Measurements from ENCODE around the gene GFRA3.
"Not testable (repeated sequence)": the region's sequence is repeated elsewhere in the genome, so short reads cannot be mapped to it uniquely, and the experiment has no call there.

Gene GFRA3, protein sequence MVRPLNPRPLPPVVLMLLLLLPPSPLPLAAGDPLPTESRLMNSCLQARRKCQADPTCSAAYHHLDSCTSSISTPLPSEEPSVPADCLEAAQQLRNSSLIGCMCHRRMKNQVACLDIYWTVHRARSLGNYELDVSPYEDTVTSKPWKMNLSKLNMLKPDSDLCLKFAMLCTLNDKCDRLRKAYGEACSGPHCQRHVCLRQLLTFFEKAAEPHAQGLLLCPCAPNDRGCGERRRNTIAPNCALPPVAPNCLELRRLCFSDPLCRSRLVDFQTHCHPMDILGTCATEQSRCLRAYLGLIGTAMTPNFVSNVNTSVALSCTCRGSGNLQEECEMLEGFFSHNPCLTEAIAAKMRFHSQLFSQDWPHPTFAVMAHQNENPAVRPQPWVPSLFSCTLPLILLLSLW

DNA sequence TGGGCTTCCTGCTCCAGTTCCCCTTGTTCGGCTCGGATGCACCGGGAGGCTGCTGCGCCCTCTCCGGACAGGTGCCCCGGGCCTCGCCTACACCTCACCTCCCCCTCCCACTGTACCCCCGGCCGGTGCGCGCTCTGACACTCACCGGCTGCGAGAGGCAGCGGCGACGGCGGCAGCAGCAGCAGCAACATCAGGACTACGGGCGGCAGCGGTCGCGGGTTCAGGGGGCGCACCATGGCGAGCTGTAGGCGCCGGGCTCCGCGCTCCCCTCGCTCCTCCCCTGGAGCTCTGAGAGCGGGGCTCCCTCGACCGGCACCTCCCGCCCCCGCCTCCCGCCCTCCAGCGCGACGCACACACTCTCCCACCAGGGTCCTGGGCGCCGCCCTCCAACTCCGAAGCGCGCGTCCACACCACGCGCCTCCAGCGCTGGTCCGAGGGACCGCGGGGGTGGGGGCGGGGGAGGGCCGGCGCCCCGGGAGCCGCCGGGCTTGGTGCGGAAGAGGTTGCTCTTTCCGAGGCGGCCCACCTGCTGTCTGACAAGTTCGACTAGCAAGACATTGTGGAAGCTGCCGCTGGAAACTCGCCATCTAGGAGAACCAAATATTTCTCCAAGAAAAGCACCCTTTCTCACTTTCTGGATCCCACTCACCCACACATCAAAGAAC, at the start of gene GFRA3:
GFRA3 (minus strand) TSS at position 433 of the 665 bp plus-strand sequence; CDS start at position 236, 197 bp downstream.
- no peak within 1 kb of the TSS for H3K27ac ChIP-seq (ENCODE audit: low read length)
- no CpG with 5 or more reads among the region's 62 CpGs for WGBS (ENCODE audit: insufficient coverage, insufficient read length)
- DNase-seq (ENCODE audit: low read depth, low spot score): no peak
- peak within 1 kb of the TSS; percentile 14; the same call in 1 of the 2 replicates for H3K4me3 ChIP-seq (ENCODE audit: low read length)
- peaks cover 12% of the 10 kb centered on the region for H3K27me3 ChIP-seq (ENCODE audit: control insufficient read depth, insufficient read depth, low read length)
- no peaks in the 10 kb centered on the region for H3K9me3 ChIP-seq (ENCODE audit: control insufficient read depth, insufficient read depth, low read length)
- no peaks in the 10 kb centered on the region for H3K4me1 ChIP-seq (ENCODE audit: control insufficient read depth, insufficient read depth, low read length)
- no peaks in the 10 kb centered on the region for H3K36me3 ChIP-seq (ENCODE audit: control insufficient read depth, insufficient read depth, low read length)

DNA sequence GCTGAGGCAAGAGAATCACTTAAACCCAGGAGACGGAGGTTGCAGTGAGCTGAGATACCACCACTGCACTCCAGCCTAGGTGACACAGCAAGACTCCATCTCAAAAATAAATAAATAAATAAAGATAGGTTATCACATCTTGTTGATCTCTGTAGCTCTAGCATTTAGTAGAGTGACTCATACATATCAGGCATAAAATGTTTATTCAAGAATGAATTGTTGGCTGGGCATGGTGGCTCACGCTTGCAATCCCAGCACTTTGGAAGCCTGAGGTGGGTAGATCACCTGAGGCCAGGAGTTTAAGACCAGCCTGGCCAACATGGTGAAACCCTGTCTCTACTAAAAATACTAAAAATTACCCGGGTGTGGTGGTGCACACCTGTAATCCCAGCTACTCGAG, 43.8 kb upstream of the GFRA3 start:
- WGBS (ENCODE audit: insufficient coverage, insufficient read length): no CpG with 5 or more reads among the region's 4 CpGs
- not testable (repeated sequence) for H3K27me3 ChIP-seq (ENCODE audit: control insufficient read depth, insufficient read depth, low read length); H3K27ac ChIP-seq (ENCODE audit: low read length); DNase-seq (ENCODE audit: low read depth, low spot score); H3K4me1 ChIP-seq (ENCODE audit: control insufficient read depth, insufficient read depth, low read length); H3K9me3 ChIP-seq (ENCODE audit: control insufficient read depth, insufficient read depth, low read length); H3K36me3 ChIP-seq (ENCODE audit: control insufficient read depth, insufficient read depth, low read length); H3K4me3 ChIP-seq (ENCODE audit: low read length)

DNA sequence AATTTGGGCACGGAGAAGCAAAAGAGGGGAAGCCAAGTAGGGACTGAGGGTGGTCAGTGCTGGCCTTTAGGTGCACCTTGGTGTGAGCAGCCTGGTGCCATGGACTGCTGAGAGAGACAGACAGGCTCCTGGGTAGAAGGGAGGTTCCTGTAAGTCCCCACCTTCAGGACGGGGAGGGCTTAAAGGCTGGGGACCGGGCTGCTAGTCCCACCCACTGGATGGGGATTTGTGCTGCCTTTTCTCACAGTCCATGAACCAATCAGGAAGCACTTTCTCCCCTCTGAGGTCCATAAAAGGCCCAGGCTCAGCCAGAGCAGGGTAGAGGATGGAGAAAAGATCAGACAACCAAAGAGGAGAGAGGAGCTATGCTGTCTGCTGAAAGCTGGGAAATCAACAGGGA, 41.9 kb upstream of the GFRA3 start:
- Histone ChIP-seq H3K4me1 (ENCODE audit: control insufficient read depth, insufficient read depth, low read length) (no peaks in the 10 kb centered on the region; the same call in 1 of the 2 replicates), H3K4me3 (ENCODE audit: low read length) (no peak overlapping the region), H3K36me3 (ENCODE audit: control insufficient read depth, insufficient read depth, low read length) (peaks cover 9% of the 10 kb centered on the region; the same call in 1 of the 2 replicates), H3K27me3 (ENCODE audit: control insufficient read depth, insufficient read depth, low read length) (no peaks in the 10 kb centered on the region), H3K9me3 (ENCODE audit: control insufficient read depth, insufficient read depth, low read length) (no peaks in the 10 kb centered on the region), H3K27ac (ENCODE audit: low read length) (no peak overlapping the region)
- no CpG with 5 or more reads among the region's 3 CpGs for WGBS (ENCODE audit: insufficient coverage, insufficient read length)
- DNase-seq (ENCODE audit: low read depth, low spot score): no peak

DNA sequence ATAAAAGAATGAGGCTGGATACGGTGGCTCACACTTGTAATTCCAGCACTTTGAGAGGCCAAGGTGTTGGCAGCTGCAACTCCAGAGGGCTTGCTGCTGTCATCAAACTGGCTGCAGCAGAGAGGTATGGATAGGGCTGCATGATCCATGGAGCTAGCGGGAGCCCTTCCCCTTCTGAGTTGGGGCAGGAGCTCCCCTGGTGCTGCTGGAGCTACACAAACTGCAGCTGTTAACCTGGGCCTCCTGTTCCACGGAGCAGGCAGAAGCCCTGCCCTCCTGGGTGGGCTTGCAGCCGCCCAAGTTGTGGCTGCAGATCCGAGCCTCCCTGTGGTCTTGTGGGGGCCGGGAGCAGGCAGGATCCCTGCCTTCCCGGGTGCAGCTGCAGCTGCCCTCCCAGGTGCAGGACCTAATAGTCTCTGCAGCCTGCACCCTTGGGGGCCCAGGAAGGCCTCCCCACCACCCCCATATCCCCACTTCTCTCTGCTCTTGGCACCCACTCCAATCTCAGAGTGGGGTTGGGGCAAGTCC, 41.4 kb upstream of the GFRA3 start:
- Histone ChIP-seq H3K36me3 (ENCODE audit: control insufficient read depth, insufficient read depth, low read length) (peaks cover 9% of the 10 kb centered on the region; the same call in 1 of the 2 replicates), H3K4me3 (ENCODE audit: low read length) (no peak overlapping the region), H3K27ac (ENCODE audit: low read length) (no peak overlapping the region), H3K4me1 (ENCODE audit: control insufficient read depth, insufficient read depth, low read length) (no peaks in the 10 kb centered on the region; the same call in 1 of the 2 replicates), H3K27me3 (ENCODE audit: control insufficient read depth, insufficient read depth, low read length) (no peaks in the 10 kb centered on the region), H3K9me3 (ENCODE audit: control insufficient read depth, insufficient read depth, low read length) (no peaks in the 10 kb centered on the region)
- no peak for DNase-seq (ENCODE audit: low read depth, low spot score)
- no CpG with 5 or more reads among the region's 7 CpGs for WGBS (ENCODE audit: insufficient coverage, insufficient read length)

DNA sequence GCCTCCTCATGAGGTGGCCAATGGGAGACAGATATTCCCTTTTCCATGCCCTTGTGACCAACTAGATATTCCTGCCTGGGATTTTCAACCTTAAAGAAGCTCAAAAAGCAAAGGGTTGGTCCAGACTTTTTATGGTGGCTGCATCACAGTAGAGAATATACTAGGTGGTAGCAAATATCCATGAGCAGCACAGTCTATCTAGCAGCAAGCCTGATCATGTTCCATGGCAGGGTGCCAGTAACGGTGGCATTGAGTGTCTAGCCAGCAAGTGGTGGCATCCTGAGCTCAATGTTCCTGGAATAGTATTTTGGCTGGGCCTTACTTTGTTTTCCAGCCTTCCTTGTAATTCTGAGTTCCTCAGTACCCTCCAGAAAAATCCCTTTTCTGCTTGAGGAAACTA, 31.4 kb upstream of the GFRA3 start:
- no peak for DNase-seq (ENCODE audit: low read depth, low spot score)
- WGBS (ENCODE audit: insufficient coverage, insufficient read length): no CpG with 5 or more reads among the region's 1 CpG
- no peak overlapping the region for H3K27ac ChIP-seq (ENCODE audit: low read length)
- H3K9me3 ChIP-seq (ENCODE audit: control insufficient read depth, insufficient read depth, low read length): no peaks in the 10 kb centered on the region
- no peaks in the 10 kb centered on the region for H3K27me3 ChIP-seq (ENCODE audit: control insufficient read depth, insufficient read depth, low read length)
- H3K4me1 ChIP-seq (ENCODE audit: control insufficient read depth, insufficient read depth, low read length): no peaks in the 10 kb centered on the region
- no peak overlapping the region for H3K4me3 ChIP-seq (ENCODE audit: low read length)
- H3K36me3 ChIP-seq (ENCODE audit: control insufficient read depth, insufficient read depth, low read length): no peaks in the 10 kb centered on the region

DNA sequence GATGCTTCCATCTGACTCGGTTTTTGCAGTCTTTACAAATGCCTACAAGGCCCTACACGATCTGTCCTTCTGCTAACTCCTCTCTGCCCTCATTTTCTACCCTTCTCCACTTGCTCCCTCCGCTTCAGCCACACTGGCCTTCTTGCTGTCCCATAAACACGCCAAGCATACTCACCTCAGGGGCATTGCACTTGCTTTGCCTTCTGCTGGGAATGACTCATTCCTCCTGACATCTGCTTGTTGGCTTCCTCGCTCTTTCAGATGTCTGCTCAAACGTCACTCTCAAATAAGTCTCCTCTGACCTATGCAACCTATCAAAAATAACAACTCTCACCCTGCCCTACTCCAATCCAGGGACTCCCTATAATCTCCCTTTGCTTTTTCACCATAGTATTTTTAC, 29.0 kb upstream of the GFRA3 start:
- Histone ChIP-seq H3K36me3 (ENCODE audit: control insufficient read depth, insufficient read depth, low read length) (no peaks in the 10 kb centered on the region), H3K4me3 (ENCODE audit: low read length) (no peak overlapping the region), H3K27me3 (ENCODE audit: control insufficient read depth, insufficient read depth, low read length) (no peaks in the 10 kb centered on the region), H3K9me3 (ENCODE audit: control insufficient read depth, insufficient read depth, low read length) (no peaks in the 10 kb centered on the region), H3K4me1 (ENCODE audit: control insufficient read depth, insufficient read depth, low read length) (no peaks in the 10 kb centered on the region), H3K27ac (ENCODE audit: low read length) (no peak overlapping the region)
- WGBS (ENCODE audit: insufficient coverage, insufficient read length): no CpG with 5 or more reads among the region's 6 CpGs
- DNase-seq (ENCODE audit: low read depth, low spot score): no peak

DNA sequence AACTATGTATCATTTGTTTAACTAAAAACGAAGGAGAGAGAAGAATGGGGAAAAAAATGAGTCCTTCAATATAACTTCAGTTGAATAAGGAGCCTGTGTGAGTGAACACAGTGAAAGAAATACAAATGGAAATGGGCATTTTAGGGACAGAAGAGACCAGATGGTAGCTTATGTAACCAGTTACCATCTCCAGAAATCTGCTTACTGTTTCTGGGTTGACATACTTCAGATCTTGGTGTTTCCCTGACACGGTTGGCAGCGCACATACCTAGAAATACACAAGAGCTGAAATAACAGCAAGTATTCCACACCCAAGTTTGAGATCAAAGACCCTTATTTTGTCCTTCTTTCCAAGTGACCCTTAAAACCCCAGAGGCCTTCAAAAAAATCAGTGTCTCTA, 14.9 kb upstream of the GFRA3 start:
- H3K4me1 ChIP-seq (ENCODE audit: control insufficient read depth, insufficient read depth, low read length): no peaks in the 10 kb centered on the region
- peaks cover 6% of the 10 kb centered on the region; the same call in 1 of the 2 replicates for H3K36me3 ChIP-seq (ENCODE audit: control insufficient read depth, insufficient read depth, low read length)
- no peak overlapping the region for H3K4me3 ChIP-seq (ENCODE audit: low read length)
- no peaks in the 10 kb centered on the region for H3K9me3 ChIP-seq (ENCODE audit: control insufficient read depth, insufficient read depth, low read length)
- no peak for DNase-seq (ENCODE audit: low read depth, low spot score)
- H3K27ac ChIP-seq (ENCODE audit: low read length): no peak overlapping the region
- no CpG with 5 or more reads among the region's 3 CpGs for WGBS (ENCODE audit: insufficient coverage, insufficient read length)
- no peaks in the 10 kb centered on the region for H3K27me3 ChIP-seq (ENCODE audit: control insufficient read depth, insufficient read depth, low read length)

DNA sequence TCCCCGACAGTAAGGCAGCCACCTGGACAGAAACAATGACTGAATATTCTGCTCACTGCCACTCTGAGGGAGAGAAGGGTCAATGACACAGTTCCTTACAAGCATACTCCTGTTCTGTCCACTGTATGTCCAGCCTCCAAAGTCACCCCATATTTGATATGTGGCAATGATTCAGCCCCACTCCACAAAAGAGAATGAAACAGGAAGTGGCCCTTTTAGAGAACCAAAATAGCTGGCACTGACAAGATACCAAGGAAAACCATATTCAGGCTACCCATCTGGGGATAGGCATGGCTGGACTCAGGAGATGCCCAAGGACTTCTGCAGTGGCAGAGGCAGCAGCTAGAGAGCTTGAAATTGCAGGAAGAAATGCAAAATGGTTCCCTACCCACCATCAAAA, 12.8 kb upstream of the GFRA3 start:
- Histone ChIP-seq H3K27ac (ENCODE audit: low read length) (no peak overlapping the region), H3K27me3 (ENCODE audit: control insufficient read depth, insufficient read depth, low read length) (no peaks in the 10 kb centered on the region), H3K4me3 (ENCODE audit: low read length) (no peak overlapping the region), H3K4me1 (ENCODE audit: control insufficient read depth, insufficient read depth, low read length) (no peaks in the 10 kb centered on the region), H3K36me3 (ENCODE audit: control insufficient read depth, insufficient read depth, low read length) (peaks cover 6% of the 10 kb centered on the region; the same call in 1 of the 2 replicates), H3K9me3 (ENCODE audit: control insufficient read depth, insufficient read depth, low read length) (no peaks in the 10 kb centered on the region)
- WGBS (ENCODE audit: insufficient coverage, insufficient read length): no CpG with 5 or more reads among the region's 1 CpG
- no peak for DNase-seq (ENCODE audit: low read depth, low spot score)

DNA sequence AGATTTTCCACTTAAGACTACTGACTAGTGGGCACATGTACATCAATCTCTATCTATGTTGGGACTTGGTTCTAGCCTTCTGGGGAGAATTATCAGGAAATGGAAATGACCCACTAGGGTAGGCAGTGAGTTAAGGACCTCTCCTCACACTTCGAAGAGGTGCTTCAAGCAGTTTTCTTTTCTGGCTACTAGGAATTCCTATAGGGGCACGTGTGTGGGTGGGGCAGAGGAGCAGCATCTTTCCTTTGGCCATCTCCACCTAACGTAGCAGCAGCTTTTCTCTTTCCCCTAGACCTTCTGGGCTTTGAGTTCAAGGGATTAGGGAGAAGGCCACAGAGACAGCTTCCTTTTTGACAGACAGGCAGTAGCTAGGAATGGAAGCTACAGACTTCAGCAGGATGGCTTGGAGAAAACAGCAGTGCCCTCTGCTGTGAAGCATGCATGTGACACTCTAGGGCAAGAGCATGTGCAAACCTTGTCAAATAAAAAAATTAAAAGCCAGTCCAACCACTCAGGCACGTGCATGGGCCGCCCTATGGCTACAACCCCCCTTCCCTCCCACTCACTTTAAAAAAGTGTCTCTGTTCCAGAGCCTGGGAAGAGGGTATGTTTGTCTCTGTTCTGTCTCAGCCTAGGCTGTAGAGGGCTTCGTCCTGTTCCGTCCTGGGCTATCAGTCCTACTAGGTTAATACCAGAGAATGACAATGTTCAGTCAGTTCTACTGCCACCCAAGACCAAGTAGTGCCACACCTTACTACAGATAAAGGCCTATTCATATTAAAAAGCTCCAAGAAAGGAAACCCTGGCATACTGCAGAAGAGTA, 8.7 kb upstream of the GFRA3 start:
- Histone ChIP-seq H3K27me3 (ENCODE audit: control insufficient read depth, insufficient read depth, low read length) (no peaks in the 10 kb centered on the region), H3K27ac (ENCODE audit: low read length) (no peak overlapping the region), H3K4me3 (ENCODE audit: low read length) (no peak overlapping the region), H3K4me1 (ENCODE audit: control insufficient read depth, insufficient read depth, low read length) (no peaks in the 10 kb centered on the region), H3K9me3 (ENCODE audit: control insufficient read depth, insufficient read depth, low read length) (no peaks in the 10 kb centered on the region), H3K36me3 (ENCODE audit: control insufficient read depth, insufficient read depth, low read length) (peaks cover 4% of the 10 kb centered on the region; the same call in 1 of the 2 replicates)
- DNase-seq (ENCODE audit: low read depth, low spot score): peak; percentile 31
- WGBS (ENCODE audit: insufficient coverage, insufficient read length): no CpG with 5 or more reads among the region's 7 CpGs

DNA sequence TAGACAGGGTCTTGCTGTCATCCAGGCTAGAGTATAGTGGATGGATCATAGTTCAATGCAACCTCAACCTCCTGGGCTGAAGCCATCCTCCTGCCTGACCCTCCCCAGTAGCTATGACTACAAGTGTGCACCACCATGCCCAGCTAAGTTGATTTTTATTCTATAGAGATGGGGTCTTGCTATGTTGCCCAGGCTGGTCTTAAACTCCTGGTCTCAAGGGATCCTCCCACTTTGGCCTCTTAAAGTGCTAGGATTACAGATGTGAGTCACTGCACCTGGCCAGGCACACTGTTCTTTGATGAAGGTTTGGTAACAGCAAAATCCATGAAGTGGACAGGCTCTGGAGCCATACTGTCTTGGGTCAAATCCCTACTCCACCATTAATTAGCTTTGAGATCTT, 6.5 kb upstream of the GFRA3 start:
- Histone ChIP-seq H3K27ac (ENCODE audit: low read length) (no peak overlapping the region), H3K36me3 (ENCODE audit: control insufficient read depth, insufficient read depth, low read length) (peaks cover 2% of the 10 kb centered on the region; the same call in 1 of the 2 replicates), H3K4me3 (ENCODE audit: low read length) (no peak overlapping the region), H3K27me3 (ENCODE audit: control insufficient read depth, insufficient read depth, low read length) (no peaks in the 10 kb centered on the region), H3K9me3 (ENCODE audit: control insufficient read depth, insufficient read depth, low read length) (no peaks in the 10 kb centered on the region), H3K4me1 (ENCODE audit: control insufficient read depth, insufficient read depth, low read length) (no peaks in the 10 kb centered on the region)
- no peak for DNase-seq (ENCODE audit: low read depth, low spot score)

Data from iPS DF 6.9 (cell line).